WTC11 (cell line): Measurements from ENCODE around the gene MMRN1. TPM values are rescaled to one million over a fixed set of nuclear protein-coding genes. Genes with fewer than 3 reads are reported as not detected.

ENCODE experiments used
- ATAC-seq: fragments of 200-7000 bp; cut with Tn5 transposase; 2 replicates; pipeline ENCODE4 v1.10.0; 2021; ENCODE audit warnings: mild to moderate bottlenecking, moderate library complexity
- CTCF ChIA-PET: fragments of 300-600 bp; sonication (Branson Sonifier 250); formaldehyde crosslinking; loops from one replicate; lab custom pipeline; 2021; ENCODE audit warnings: antibody characterized with exemption; lab: Charles Lee
- POLR2A ChIA-PET: fragments of 350-600 bp; sonication (Branson Sonifier 250); formaldehyde crosslinking; loops from one replicate; lab custom pipeline; 2021; ENCODE audit warnings: antibody characterized with exemption; lab: Charles Lee
- DNase-seq: peaks from one replicate; pipeline ENCODE4 v3.0.0; 2021; ENCODE audit warnings: low spot score
- H3K27ac Mint-ChIP-seq: 2 replicates; pipeline ENCODE4 v1.8.0; 2021; ENCODE audit warnings: mixed read lengths
- H3K27me3 Mint-ChIP-seq: 2 replicates; pipeline ENCODE4 v1.8.0; 2021; ENCODE audit warnings: low read depth, mild to moderate bottlenecking, moderate library complexity, mixed read lengths
- H3K36me3 Mint-ChIP-seq: 2 replicates; pipeline ENCODE4 v1.8.0; 2021; ENCODE audit warnings: mixed read lengths
- H3K4me1 Mint-ChIP-seq: 2 replicates; pipeline ENCODE4 v1.8.0; 2022; ENCODE audit warnings: mixed read lengths
- H3K4me3 Mint-ChIP-seq: 2 replicates; pipeline ENCODE4 v1.8.0; 2021; ENCODE audit warnings: mild to moderate bottlenecking, moderate library complexity, mixed read lengths
- H3K9me3 Mint-ChIP-seq: 2 replicates; pipeline ENCODE4 v1.8.0; 2021; ENCODE audit warnings: mixed read lengths
- FOXJ3 ChIP-seq: sonication (generic); formaldehyde crosslinking; IDR thresholded peaks from 2 replicates; pipeline ENCODE4 v1.9.0; 2021; ENCODE audit warnings: missing genetic modification reagents, mild to moderate bottlenecking, borderline replicate concordance
- HMGA2 ChIP-seq: fragments of 250-450 bp; sonication (Bioruptor Pico); IDR thresholded peaks from 2 replicates; pipeline ENCODE4 v1.4.0; 2021; ENCODE audit warnings: mild to moderate bottlenecking, moderate library complexity
- JAZF1 ChIP-seq: fragments of 250-450 bp; sonication (Bioruptor Pico); IDR thresholded peaks from 2 replicates; pipeline ENCODE4 v1.9.0; 2021; ENCODE audit warnings: moderate library complexity, mild to moderate bottlenecking, inconsistent platforms
- JUN ChIP-seq: sonication (generic); formaldehyde crosslinking; IDR thresholded peaks from 2 replicates; pipeline ENCODE4 v1.8.0; 2023; ENCODE audit warnings: mild to moderate bottlenecking, missing genetic modification reagents
- MXD4 ChIP-seq: fragments of 250-450 bp; sonication (Bioruptor Pico); IDR thresholded peaks from 2 replicates; pipeline ENCODE4 v1.8.0; 2021; ENCODE audit warnings: mild to moderate bottlenecking, moderate library complexity, borderline replicate concordance
- RORB ChIP-seq: fragments of 250-450 bp; sonication (Bioruptor Pico); IDR thresholded peaks from 2 replicates; pipeline ENCODE4 v1.9.0; 2021; ENCODE audit warnings: mild to moderate bottlenecking
- SP1 ChIP-seq: sonication (generic); formaldehyde crosslinking; conservative IDR thresholded peaks from 2 replicates; pipeline ENCODE4 v1.8.1; 2022; ENCODE audit warnings: missing genetic modification reagents
- TEAD4 ChIP-seq: sonication (generic); formaldehyde crosslinking; IDR thresholded peaks from 2 replicates; pipeline ENCODE4 v1.8.0; 2022; ENCODE audit warnings: mild to moderate bottlenecking, missing genetic modification reagents
- TP53 ChIP-seq: sonication (generic); formaldehyde crosslinking; IDR thresholded peaks from 2 replicates; pipeline ENCODE4 v1.8.1; 2023; ENCODE audit warnings: mild to moderate bottlenecking, missing genetic modification reagents
- ZNF121 ChIP-seq: sonication (generic); formaldehyde crosslinking; IDR thresholded peaks from 2 replicates; pipeline ENCODE4 v1.8.0; 2023; ENCODE audit warnings: missing genetic modification reagents
- ZNF396 ChIP-seq: fragments of 250-450 bp; sonication (Bioruptor Pico); IDR thresholded peaks from 2 replicates; pipeline ENCODE4 v1.8.0; 2021; ENCODE audit warnings: mild to moderate bottlenecking, moderate library complexity, borderline replicate concordance
- total RNA-seq: library from RNA; stranded (reverse); gene quantifications from 3 replicates; pipeline ENCODE4 v1.2.3, GENCODE V29; 2021
- TF ChIP-seq, protein P1 (sequence below): sonication (generic); formaldehyde crosslinking; IDR thresholded peaks from 2 replicates; pipeline ENCODE4 v1.8.1; 2023; ENCODE audit warnings: mild to moderate bottlenecking, missing genetic modification reagents
- TF ChIP-seq, protein P2 (sequence below): fragments of 200-600 bp; IDR thresholded peaks from 2 replicates; pipeline ENCODE4 v1.8.0; 2022; ENCODE audit warnings: antibody characterized with exemption
- TF ChIP-seq, protein P3 (sequence below): sonication (generic); formaldehyde crosslinking; IDR thresholded peaks from 2 replicates; pipeline ENCODE4 v1.8.0; 2022; ENCODE audit warnings: mild to moderate bottlenecking, missing genetic modification reagents
- TF ChIP-seq, protein P4 (sequence below): sonication (generic); formaldehyde crosslinking; IDR thresholded peaks from 2 replicates; pipeline ENCODE4 v1.8.1; 2023; ENCODE audit warnings: mild to moderate bottlenecking, missing genetic modification reagents, borderline replicate concordance
- TF ChIP-seq, protein P5 (sequence below): sonication (generic); formaldehyde crosslinking; IDR thresholded peaks from 2 replicates; pipeline ENCODE4 v1.8.0; 2022; ENCODE audit warnings: missing genetic modification reagents
- TF ChIP-seq, protein P6 (sequence below): sonication (generic); formaldehyde crosslinking; IDR thresholded peaks from 2 replicates; pipeline ENCODE4 v1.8.1; 2023; ENCODE audit warnings: mild to moderate bottlenecking, missing genetic modification reagents, moderate library complexity

Gene MMRN1
- total RNA-seq, 1 experiment from 2014 or later, result not detected

DNA sequence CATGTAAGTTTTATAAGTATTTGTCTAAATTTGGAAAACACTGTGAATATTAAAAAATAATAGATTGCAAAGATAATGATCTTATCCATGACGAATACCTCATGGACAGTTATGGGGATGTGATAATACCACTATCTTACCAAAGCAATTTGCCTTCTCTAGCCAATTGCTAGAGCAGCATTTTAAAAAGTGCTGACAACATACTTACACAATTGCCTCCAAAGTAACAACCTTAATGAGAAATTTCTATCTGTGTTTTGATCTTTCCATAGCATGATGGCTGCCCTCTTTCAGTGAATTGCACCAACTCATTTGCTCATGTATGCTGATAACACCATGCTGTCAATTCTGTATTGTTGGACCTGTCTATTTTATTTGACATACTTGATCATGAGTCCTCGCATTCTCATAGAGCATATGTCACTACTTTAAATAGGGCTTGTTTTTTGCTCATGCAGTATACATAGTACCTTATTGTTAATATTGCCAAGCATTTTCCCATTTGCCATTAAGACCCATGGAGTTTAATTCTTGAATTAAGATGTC, 87.2 kb downstream of the MMRN1 start (continued):
- TF ChIP-seq, protein P1, sequence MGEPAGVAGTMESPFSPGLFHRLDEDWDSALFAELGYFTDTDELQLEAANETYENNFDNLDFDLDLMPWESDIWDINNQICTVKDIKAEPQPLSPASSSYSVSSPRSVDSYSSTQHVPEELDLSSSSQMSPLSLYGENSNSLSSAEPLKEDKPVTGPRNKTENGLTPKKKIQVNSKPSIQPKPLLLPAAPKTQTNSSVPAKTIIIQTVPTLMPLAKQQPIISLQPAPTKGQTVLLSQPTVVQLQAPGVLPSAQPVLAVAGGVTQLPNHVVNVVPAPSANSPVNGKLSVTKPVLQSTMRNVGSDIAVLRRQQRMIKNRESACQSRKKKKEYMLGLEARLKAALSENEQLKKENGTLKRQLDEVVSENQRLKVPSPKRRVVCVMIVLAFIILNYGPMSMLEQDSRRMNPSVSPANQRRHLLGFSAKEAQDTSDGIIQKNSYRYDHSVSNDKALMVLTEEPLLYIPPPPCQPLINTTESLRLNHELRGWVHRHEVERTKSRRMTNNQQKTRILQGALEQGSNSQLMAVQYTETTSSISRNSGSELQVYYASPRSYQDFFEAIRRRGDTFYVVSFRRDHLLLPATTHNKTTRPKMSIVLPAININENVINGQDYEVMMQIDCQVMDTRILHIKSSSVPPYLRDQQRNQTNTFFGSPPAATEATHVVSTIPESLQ (CRISPR knock-in tag), result no peak
- TF ChIP-seq, protein P2, sequence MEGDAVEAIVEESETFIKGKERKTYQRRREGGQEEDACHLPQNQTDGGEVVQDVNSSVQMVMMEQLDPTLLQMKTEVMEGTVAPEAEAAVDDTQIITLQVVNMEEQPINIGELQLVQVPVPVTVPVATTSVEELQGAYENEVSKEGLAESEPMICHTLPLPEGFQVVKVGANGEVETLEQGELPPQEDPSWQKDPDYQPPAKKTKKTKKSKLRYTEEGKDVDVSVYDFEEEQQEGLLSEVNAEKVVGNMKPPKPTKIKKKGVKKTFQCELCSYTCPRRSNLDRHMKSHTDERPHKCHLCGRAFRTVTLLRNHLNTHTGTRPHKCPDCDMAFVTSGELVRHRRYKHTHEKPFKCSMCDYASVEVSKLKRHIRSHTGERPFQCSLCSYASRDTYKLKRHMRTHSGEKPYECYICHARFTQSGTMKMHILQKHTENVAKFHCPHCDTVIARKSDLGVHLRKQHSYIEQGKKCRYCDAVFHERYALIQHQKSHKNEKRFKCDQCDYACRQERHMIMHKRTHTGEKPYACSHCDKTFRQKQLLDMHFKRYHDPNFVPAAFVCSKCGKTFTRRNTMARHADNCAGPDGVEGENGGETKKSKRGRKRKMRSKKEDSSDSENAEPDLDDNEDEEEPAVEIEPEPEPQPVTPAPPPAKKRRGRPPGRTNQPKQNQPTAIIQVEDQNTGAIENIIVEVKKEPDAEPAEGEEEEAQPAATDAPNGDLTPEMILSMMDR, result no peak
- no peak for TF ChIP-seq FOXJ3

DNA sequence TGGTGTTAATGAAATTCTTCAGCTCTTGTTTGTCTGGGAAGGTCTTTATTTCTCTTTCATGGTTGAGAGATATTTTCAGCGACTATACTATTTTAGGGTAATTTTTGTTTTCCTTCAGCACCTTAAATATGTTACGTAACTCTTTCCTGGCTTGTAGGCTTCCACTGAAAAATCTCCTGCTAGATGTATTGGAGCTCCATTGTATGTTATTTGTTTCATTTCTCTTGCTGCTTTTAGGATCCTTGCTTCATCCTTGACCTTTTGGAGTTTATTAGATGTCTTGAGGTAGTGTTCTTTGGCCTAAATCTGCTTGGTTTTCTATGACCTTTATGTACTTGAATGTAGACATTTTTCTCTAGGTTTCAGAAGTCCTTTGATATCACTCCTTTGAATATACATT, 93.6 kb downstream of the MMRN1 start:
- no peak overlapping the region for H3K4me3 Mint-ChIP-seq
- TF ChIP-seq, protein P3, sequence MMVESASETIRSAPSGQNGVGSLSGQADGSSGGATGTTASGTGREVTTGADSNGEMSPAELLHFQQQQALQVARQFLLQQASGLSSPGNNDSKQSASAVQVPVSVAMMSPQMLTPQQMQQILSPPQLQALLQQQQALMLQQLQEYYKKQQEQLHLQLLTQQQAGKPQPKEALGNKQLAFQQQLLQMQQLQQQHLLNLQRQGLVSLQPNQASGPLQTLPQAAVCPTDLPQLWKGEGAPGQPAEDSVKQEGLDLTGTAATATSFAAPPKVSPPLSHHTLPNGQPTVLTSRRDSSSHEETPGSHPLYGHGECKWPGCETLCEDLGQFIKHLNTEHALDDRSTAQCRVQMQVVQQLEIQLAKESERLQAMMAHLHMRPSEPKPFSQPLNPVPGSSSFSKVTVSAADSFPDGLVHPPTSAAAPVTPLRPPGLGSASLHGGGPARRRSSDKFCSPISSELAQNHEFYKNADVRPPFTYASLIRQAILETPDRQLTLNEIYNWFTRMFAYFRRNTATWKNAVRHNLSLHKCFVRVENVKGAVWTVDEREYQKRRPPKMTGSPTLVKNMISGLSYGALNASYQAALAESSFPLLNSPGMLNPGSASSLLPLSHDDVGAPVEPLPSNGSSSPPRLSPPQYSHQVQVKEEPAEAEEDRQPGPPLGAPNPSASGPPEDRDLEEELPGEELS (CRISPR knock-in tag), result no peak
- no peaks in the 10 kb centered on the region for H3K4me1 Mint-ChIP-seq
- H3K9me3 Mint-ChIP-seq, result peaks cover 21% of the 10 kb centered on the region
- DNase-seq, result no peak
- no peak overlapping the region for H3K27ac Mint-ChIP-seq
- H3K27me3 Mint-ChIP-seq, result no peaks in the 10 kb centered on the region; the same call in 1 of the 2 replicates
- CTCF ChIA-PET, result no interaction called here
- ATAC-seq, result no peak
- POLR2A ChIA-PET, result no interaction called here
- peaks cover 16% of the 10 kb centered on the region for H3K36me3 Mint-ChIP-seq

DNA sequence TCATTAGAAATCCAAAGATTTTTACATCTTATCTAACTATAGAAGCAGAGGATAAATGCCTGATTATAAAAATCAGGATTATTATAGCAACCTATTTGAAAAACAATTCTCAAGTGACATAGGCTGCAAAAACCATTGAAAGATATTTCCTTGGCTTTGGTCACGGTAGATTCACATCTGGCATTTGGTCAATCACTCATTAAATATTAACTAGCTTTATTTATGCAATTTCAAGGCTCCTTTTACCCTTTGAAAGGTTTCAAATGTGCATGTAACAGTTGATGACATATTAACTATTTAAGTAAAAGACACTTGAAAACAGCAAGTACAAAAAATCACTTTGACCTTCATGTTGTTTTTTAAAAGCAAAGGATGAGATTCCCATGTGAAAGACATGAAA, 98.1 kb downstream of the MMRN1 start:
- Mint-ChIP-seq H3K27ac (no peak overlapping the region), H3K27me3 (no peaks in the 10 kb centered on the region; the same call in 1 of the 2 replicates), H3K36me3 (peaks cover 15% of the 10 kb centered on the region), H3K9me3 (peaks cover 16% of the 10 kb centered on the region), H3K4me1 (peaks cover 28% of the 10 kb centered on the region)
- POLR2A ChIA-PET, result no interaction called here
- no peak for ATAC-seq
- TF ChIP-seq, protein P4, sequence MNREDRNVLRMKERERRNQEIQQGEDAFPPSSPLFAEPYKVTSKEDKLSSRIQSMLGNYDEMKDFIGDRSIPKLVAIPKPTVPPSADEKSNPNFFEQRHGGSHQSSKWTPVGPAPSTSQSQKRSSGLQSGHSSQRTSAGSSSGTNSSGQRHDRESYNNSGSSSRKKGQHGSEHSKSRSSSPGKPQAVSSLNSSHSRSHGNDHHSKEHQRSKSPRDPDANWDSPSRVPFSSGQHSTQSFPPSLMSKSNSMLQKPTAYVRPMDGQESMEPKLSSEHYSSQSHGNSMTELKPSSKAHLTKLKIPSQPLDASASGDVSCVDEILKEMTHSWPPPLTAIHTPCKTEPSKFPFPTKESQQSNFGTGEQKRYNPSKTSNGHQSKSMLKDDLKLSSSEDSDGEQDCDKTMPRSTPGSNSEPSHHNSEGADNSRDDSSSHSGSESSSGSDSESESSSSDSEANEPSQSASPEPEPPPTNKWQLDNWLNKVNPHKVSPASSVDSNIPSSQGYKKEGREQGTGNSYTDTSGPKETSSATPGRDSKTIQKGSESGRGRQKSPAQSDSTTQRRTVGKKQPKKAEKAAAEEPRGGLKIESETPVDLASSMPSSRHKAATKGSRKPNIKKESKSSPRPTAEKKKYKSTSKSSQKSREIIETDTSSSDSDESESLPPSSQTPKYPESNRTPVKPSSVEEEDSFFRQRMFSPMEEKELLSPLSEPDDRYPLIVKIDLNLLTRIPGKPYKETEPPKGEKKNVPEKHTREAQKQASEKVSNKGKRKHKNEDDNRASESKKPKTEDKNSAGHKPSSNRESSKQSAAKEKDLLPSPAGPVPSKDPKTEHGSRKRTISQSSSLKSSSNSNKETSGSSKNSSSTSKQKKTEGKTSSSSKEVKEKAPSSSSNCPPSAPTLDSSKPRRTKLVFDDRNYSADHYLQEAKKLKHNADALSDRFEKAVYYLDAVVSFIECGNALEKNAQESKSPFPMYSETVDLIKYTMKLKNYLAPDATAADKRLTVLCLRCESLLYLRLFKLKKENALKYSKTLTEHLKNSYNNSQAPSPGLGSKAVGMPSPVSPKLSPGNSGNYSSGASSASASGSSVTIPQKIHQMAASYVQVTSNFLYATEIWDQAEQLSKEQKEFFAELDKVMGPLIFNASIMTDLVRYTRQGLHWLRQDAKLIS (CRISPR knock-in tag), result no peak
- TF ChIP-seq ZNF121 (CRISPR knock-in tag), result no peak
- no peak for TF ChIP-seq MXD4 (CRISPR knock-in tag)
- TF ChIP-seq SP1 (CRISPR knock-in tag), result no peak
- TF ChIP-seq, protein P2, result no peak
- TF ChIP-seq, protein P5, sequence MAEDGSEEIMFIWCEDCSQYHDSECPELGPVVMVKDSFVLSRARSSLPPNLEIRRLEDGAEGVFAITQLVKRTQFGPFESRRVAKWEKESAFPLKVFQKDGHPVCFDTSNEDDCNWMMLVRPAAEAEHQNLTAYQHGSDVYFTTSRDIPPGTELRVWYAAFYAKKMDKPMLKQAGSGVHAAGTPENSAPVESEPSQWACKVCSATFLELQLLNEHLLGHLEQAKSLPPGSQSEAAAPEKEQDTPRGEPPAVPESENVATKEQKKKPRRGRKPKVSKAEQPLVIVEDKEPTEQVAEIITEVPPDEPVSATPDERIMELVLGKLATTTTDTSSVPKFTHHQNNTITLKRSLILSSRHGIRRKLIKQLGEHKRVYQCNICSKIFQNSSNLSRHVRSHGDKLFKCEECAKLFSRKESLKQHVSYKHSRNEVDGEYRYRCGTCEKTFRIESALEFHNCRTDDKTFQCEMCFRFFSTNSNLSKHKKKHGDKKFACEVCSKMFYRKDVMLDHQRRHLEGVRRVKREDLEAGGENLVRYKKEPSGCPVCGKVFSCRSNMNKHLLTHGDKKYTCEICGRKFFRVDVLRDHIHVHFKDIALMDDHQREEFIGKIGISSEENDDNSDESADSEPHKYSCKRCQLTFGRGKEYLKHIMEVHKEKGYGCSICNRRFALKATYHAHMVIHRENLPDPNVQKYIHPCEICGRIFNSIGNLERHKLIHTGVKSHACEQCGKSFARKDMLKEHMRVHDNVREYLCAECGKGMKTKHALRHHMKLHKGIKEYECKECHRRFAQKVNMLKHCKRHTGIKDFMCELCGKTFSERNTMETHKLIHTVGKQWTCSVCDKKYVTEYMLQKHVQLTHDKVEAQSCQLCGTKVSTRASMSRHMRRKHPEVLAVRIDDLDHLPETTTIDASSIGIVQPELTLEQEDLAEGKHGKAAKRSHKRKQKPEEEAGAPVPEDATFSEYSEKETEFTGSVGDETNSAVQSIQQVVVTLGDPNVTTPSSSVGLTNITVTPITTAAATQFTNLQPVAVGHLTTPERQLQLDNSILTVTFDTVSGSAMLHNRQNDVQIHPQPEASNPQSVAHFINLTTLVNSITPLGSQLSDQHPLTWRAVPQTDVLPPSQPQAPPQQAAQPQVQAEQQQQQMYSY (CRISPR knock-in tag), result no peak
- no peak for TF ChIP-seq HMGA2 (CRISPR knock-in tag)
- TF ChIP-seq JUN, result no peak
- TF ChIP-seq, protein P6, sequence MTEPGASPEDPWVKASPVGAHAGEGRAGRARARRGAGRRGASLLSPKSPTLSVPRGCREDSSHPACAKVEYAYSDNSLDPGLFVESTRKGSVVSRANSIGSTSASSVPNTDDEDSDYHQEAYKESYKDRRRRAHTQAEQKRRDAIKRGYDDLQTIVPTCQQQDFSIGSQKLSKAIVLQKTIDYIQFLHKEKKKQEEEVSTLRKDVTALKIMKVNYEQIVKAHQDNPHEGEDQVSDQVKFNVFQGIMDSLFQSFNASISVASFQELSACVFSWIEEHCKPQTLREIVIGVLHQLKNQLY (CRISPR knock-in tag), result no peak
- TF ChIP-seq TEAD4, result no peak
- TF ChIP-seq TP53 (CRISPR knock-in tag), result no peak
- TF ChIP-seq RORB (CRISPR knock-in tag), result no peak
- no peak for TF ChIP-seq JAZF1
- no peak for TF ChIP-seq ZNF396 (CRISPR knock-in tag)
- TF ChIP-seq, all 79 proteins: peak for 0
- CTCF ChIA-PET, result no interaction called here
- no peak overlapping the region for H3K4me3 Mint-ChIP-seq
- DNase-seq, result no peak
